ENCODE data around the gene GLRX5.

The GLRX5 gene

GRCh38 chr14:95534299-95535225 is at the start of gene GLRX5:
Gene GLRX5, plus strand, starts transcription at chr14:95535050. Its CDS starts 40 bp downstream, at chr14:95535090.
- peak; percentile 98 to 100 (median 99) for DNase-seq

DNA sequence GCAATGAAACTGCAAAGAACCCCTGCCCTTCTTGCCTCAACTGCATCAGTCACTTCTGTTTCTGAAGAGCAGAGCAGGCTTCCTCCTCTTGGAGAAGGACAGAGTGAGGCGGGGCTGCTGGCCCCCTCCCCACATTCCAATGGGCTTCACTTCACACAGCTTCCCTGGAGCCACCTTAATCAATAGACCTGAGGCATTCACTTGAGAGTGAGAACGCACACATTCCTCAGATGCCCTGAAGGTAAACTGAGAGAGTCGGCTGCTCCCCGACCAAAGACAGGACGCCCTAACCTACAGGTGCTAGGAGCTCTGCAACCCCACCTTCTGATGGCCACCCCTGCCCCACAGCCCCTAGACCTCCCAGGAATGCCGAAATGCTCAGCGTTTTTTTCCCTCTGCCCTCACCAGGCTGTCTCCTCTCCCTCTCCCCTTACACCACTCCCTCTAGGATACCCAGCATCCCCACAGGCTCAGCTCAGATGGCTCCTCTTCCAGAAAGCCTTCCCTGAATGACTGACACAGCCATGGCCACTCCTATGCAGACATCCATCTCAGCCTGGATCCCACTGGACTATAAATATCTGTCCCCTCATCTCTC is 49.5 kb upstream of the GLRX5 start:
- DNase-seq: no peak

DNA sequence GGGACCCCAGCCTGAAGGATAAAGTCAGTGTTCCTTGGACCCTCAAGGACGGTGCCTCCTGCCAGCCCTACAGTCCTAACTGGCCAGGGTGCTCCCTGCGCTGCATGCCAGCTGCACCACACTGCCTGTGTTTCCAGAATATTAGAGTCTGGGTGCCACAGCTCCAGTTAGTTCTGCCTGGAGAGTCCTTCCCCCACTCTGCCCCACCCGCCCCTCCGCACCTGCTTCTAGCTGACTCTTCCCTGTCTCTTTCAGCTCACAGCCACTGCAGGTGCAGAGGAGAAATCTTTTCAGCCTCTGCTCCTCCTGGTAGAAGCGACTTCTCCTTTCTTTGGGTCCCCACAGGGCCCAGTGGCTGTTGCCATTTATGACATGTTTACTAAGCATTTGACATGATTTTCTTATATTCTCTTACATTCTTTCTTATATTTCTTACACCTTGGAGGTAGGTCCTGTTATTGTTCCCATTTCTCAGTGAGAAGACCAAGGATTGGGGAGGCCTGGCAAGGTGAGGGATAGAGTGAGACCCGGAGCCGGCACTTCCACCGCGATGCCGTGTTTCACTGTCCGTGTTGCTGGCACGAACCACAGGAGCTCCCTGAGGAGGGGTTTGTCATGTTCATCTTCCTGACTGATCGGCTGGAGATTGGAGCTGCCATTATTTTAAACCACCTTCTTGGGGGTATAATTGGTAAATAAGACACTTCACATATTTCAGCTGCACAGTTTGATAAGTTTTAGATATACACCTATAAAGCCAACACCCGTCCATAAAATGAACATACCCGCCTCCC is 47.8 kb upstream of the GLRX5 start:
- DNase-seq: no peak

- no peak for DNase-seq
Measured at GRCh38 chr14:95487669-95488084, 47.2 kb upstream of the GLRX5 start.

DNA sequence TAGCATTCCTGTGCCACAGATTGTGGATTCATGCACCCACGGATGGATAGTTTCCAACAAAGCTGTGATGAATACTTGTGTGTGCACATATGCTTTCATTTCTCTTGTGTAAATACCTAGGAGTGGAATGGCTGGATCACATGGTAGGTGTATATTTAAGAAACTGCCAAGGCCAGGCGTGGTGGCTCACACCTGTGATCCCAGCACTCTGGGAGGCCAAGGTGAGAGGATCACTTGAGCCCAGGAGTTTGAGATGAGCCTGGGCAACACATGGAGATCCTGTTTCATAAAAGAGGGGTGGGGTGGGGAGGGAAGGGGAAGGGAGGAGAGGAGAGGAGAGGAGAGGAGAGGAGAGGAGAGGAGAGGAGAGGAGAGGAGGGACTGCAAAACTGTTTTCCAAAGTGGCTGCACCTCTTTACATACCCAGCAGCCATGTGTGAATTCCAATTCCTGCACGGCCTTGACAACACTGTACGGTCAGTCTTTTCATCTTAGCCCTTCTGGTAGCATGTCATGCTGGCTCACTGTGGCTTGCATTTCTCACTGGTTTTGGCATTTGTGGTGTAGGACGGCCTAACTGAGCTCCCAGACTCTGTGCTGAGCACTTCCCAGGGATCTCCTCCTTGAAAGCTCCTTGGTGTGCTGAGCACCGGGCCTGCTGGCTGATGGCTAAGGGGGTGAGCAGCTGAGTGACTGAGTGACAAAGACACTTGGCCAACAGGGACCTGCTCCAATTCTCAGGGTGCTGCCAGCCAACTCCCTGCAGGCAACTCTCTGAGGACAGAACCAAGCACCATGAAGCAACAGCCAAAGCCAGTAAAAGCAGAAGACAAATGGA is 46.3 kb upstream of the GLRX5 start:
- DNase-seq: no peak

GRCh38 chr14:95489214-95490137 is 45.4 kb upstream of the GLRX5 start:
- DNase-seq: no peak

- no peak for DNase-seq
Measured at GRCh38 chr14:95490138-95490509, 44.7 kb upstream of the GLRX5 start.

GRCh38 chr14:95490727-95491451 is 44.0 kb upstream of the GLRX5 start:
- no peak for DNase-seq

GRCh38 chr14:95491936-95492608 is 42.8 kb upstream of the GLRX5 start:
- DNase-seq: no peak

DNA sequence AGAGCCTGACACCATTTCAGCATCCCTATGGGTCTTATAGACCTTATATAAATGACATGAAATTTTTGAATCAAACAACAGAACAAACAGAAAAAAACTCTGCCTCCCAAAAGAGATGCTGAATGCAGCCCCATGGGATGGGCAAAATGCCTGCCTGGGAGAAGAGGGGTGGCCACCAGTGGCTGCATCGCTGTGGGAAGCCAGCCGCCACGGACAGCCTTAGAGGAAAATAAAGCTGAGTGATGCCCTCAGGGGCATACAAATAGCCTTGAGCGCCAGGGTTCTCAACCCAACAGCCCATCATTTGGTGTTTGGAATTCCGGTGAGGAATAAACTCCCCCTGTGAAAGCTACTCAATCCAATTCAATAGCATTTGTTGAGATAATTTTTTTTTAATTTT is 41.3 kb upstream of the GLRX5 start:
- no peak for DNase-seq

GRCh38 chr14:95493976-95494375 is 40.9 kb upstream of the GLRX5 start:
- no peak for DNase-seq

DNA sequence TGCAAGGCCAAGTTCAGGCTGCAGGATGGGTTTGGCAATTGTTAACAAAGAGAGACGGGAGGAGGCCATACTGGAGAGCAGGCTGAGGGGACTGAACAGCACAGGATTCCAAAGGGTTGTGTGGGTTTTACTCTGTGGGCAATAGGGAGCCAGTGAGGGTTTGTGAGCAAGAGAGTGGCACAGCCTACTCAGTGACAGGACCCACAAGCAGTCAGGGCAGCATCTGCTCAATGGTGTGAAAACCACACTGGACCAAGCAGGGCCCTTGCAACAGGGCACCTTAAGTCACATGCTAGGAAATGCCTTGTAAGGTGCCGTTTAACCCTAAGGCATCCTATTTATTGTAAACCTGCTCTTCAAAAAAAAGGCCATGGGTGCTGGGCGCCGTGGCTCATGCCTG is 40.4 kb upstream of the GLRX5 start:
- no peak for DNase-seq

DNA sequence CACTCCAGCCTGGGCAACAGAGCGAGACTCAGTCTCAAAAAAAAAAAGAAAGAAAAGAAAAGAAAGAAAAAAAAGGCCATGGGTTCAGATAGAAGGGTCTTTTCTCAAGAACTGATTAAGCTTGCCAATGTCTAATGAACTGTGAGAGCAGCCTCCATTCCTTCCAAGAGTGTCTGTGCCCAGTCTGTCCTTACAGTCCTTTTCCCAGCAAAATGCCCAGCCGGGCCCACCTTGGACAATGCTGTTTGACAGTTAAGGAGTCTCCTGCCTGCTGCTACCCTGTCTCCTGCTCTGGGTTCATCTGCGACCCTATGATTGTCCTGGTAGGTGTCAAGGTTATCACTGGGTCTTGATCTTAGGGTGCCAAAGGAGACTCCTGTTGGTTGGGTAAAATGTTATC is 39.8 kb upstream of the GLRX5 start:
- DNase-seq: no peak

- DNase-seq: no peak
Measured at GRCh38 chr14:95495538-95496025, 39.3 kb upstream of the GLRX5 start.

GRCh38 chr14:95496111-95496681 is 38.7 kb upstream of the GLRX5 start:
- DNase-seq: no peak

GRCh38 chr14:95496690-95497259 is 38.1 kb upstream of the GLRX5 start:
- no peak for DNase-seq

GRCh38 chr14:95497561-95498011 is 37.3 kb upstream of the GLRX5 start:
- no peak for DNase-seq

GRCh38 chr14:95498622-95499353 is 36.1 kb upstream of the GLRX5 start:
- no peak for DNase-seq
